ENCODE measurements around the gene DZIP3. TPM values are rescaled to one million over a fixed set of nuclear protein-coding genes. Genes with fewer than 3 reads are reported as not detected.

The DZIP3 gene
- total RNA-seq, result 10 to 100 TPM in 1 of 2 donors, 1 to 10 TPM in 1; 7.7 to 10.1 TPM

- peak within 1 kb of the TSS; percentile 97 to 100 for H3K27ac Mint-ChIP-seq
- peaks cover 18 to 42% of the 10 kb centered on the region in 2 donors for H3K4me1 Mint-ChIP-seq (ENCODE audit: low read depth in 2 of 2)
- H3K27me3 Mint-ChIP-seq, result no peaks in the 10 kb centered on the region
- H3K9me3 Mint-ChIP-seq, result no peaks in the 10 kb centered on the region
- DNase-seq (ENCODE audit: low spot score), result peak; percentile 91
- peak; percentile 97 for ATAC-seq
- H3K36me3 Mint-ChIP-seq, result no peaks in the 10 kb centered on the region
- H3K4me3 Mint-ChIP-seq, result peak within 1 kb of the TSS; percentile 98
Observed at GRCh38 chr3:108589081-108589997, at the start of gene DZIP3, which contains the start of gene CIP2A. Gene DZIP3, plus strand, starts transcription at chr3:108589722. Its CDS starts 15,685 bp downstream, at chr3:108605407. Gene CIP2A, minus strand, starts transcription at chr3:108589438. Its CDS starts 63 bp downstream, at chr3:108589375.

GRCh38 chr3:108546247-108546646, 43.3 kb upstream of the DZIP3 start:
- no peak overlapping the region for H3K27ac Mint-ChIP-seq
- peaks cover 11 to 12% of the 10 kb centered on the region in 2 donors for H3K4me1 Mint-ChIP-seq (ENCODE audit: low read depth in 2 of 2)
- peaks cover 5% of the 10 kb centered on the region for H3K36me3 Mint-ChIP-seq
- no peak for DNase-seq (ENCODE audit: low spot score)
- no peaks in the 10 kb centered on the region for H3K27me3 Mint-ChIP-seq
- no peaks in the 10 kb centered on the region for H3K9me3 Mint-ChIP-seq
- H3K4me3 Mint-ChIP-seq, result peak overlapping the region; percentile 23
- no peak for ATAC-seq

- Mint-ChIP-seq H3K4me3 (peak overlapping the region; percentile 23), H3K27ac (no peak overlapping the region), H3K4me1 (ENCODE audit: low read depth in 2 of 2) (peaks cover 11 to 12% of the 10 kb centered on the region in 2 donors), H3K27me3 (no peaks in the 10 kb centered on the region), H3K9me3 (no peaks in the 10 kb centered on the region), H3K36me3 (peaks cover 5% of the 10 kb centered on the region)
- DNase-seq (ENCODE audit: low spot score) (no peak), ATAC-seq (no peak)
Observed at GRCh38 chr3:108546692-108547091, 42.8 kb upstream of the DZIP3 start.

GRCh38 chr3:108548304-108548703, 41.2 kb upstream of the DZIP3 start:
- H3K4me1 Mint-ChIP-seq (ENCODE audit: low read depth in 2 of 2), result peaks cover 11 to 12% of the 10 kb centered on the region in 2 donors
- peaks cover 9% of the 10 kb centered on the region for H3K36me3 Mint-ChIP-seq
- no peak overlapping the region for H3K4me3 Mint-ChIP-seq
- DNase-seq (ENCODE audit: low spot score) (no peak), ATAC-seq (no peak)
- no peaks in the 10 kb centered on the region for H3K9me3 Mint-ChIP-seq
- no peak overlapping the region for H3K27ac Mint-ChIP-seq
- H3K27me3 Mint-ChIP-seq, result no peaks in the 10 kb centered on the region

GRCh38 chr3:108548886-108549285, 40.6 kb upstream of the DZIP3 start:
- DNase-seq (ENCODE audit: low spot score), result no peak
- Mint-ChIP-seq H3K27me3 (no peaks in the 10 kb centered on the region), H3K9me3 (no peaks in the 10 kb centered on the region), H3K36me3 (peaks cover 4% of the 10 kb centered on the region), H3K4me3 (no peak overlapping the region), H3K4me1 (ENCODE audit: low read depth in 2 of 2) (peaks cover 11 to 12% of the 10 kb centered on the region in 2 donors), H3K27ac (no peak overlapping the region)
- ATAC-seq, result no peak

- Mint-ChIP-seq H3K27ac (peak overlapping the region in 1 of 2 donors; percentile 8), H3K4me1 (ENCODE audit: low read depth in 2 of 2) (no peaks in the 10 kb centered on the region), H3K36me3 (peaks cover 4% of the 10 kb centered on the region), H3K4me3 (no peak overlapping the region), H3K27me3 (no peaks in the 10 kb centered on the region), H3K9me3 (no peaks in the 10 kb centered on the region)
- no peak for DNase-seq (ENCODE audit: low spot score)
- no peak for ATAC-seq
Observed at GRCh38 chr3:108552267-108553159, 37.0 kb upstream of the DZIP3 start.

- Mint-ChIP-seq H3K4me3 (no peak overlapping the region), H3K27ac (no peak overlapping the region), H3K36me3 (peaks cover 15% of the 10 kb centered on the region), H3K9me3 (no peaks in the 10 kb centered on the region), H3K4me1 (ENCODE audit: low read depth in 2 of 2) (no peaks in the 10 kb centered on the region), H3K27me3 (no peaks in the 10 kb centered on the region)
- ATAC-seq, result no peak
- DNase-seq (ENCODE audit: low spot score), result no peak
Observed at GRCh38 chr3:108554229-108554628, 35.3 kb upstream of the DZIP3 start.

GRCh38 chr3:108554913-108555571, 34.5 kb upstream of the DZIP3 start:
- peaks cover 17% of the 10 kb centered on the region for H3K36me3 Mint-ChIP-seq
- no peaks in the 10 kb centered on the region for H3K27me3 Mint-ChIP-seq
- H3K4me3 Mint-ChIP-seq, result no peak overlapping the region
- no peak for DNase-seq (ENCODE audit: low spot score)
- no peaks in the 10 kb centered on the region for H3K4me1 Mint-ChIP-seq (ENCODE audit: low read depth in 2 of 2)
- no peak overlapping the region for H3K27ac Mint-ChIP-seq
- ATAC-seq, result no peak
- H3K9me3 Mint-ChIP-seq, result no peaks in the 10 kb centered on the region

- ATAC-seq (no peak), DNase-seq (ENCODE audit: low spot score) (no peak)
- Mint-ChIP-seq H3K27me3 (no peaks in the 10 kb centered on the region), H3K36me3 (peaks cover 20% of the 10 kb centered on the region), H3K27ac (no peak overlapping the region), H3K4me1 (ENCODE audit: low read depth in 2 of 2) (no peaks in the 10 kb centered on the region), H3K4me3 (no peak overlapping the region), H3K9me3 (no peaks in the 10 kb centered on the region)
Observed at GRCh38 chr3:108555966-108556581, 33.4 kb upstream of the DZIP3 start.

- H3K27ac Mint-ChIP-seq, result no peak overlapping the region
- peaks cover 25% of the 10 kb centered on the region for H3K36me3 Mint-ChIP-seq
- H3K9me3 Mint-ChIP-seq, result no peaks in the 10 kb centered on the region
- DNase-seq (ENCODE audit: low spot score) (no peak), ATAC-seq (no peak)
- no peaks in the 10 kb centered on the region for H3K4me1 Mint-ChIP-seq (ENCODE audit: low read depth in 2 of 2)
- H3K27me3 Mint-ChIP-seq, result no peaks in the 10 kb centered on the region
- no peak overlapping the region for H3K4me3 Mint-ChIP-seq
Observed at GRCh38 chr3:108562565-108562964, 27.0 kb upstream of the DZIP3 start.

GRCh38 chr3:108564564-108564963, 25.0 kb upstream of the DZIP3 start:
- no peaks in the 10 kb centered on the region for H3K9me3 Mint-ChIP-seq
- H3K4me1 Mint-ChIP-seq (ENCODE audit: low read depth in 2 of 2), result no peaks in the 10 kb centered on the region
- ATAC-seq, result no peak
- H3K36me3 Mint-ChIP-seq, result peaks cover 12% of the 10 kb centered on the region
- no peaks in the 10 kb centered on the region for H3K27me3 Mint-ChIP-seq
- H3K4me3 Mint-ChIP-seq, result no peak overlapping the region
- H3K27ac Mint-ChIP-seq, result no peak overlapping the region
- no peak for DNase-seq (ENCODE audit: low spot score)

- Mint-ChIP-seq H3K27me3 (no peaks in the 10 kb centered on the region), H3K9me3 (no peaks in the 10 kb centered on the region), H3K36me3 (peaks cover 12% of the 10 kb centered on the region), H3K4me1 (ENCODE audit: low read depth in 2 of 2) (no peaks in the 10 kb centered on the region), H3K4me3 (no peak overlapping the region), H3K27ac (no peak overlapping the region)
- ATAC-seq, result no peak
- DNase-seq (ENCODE audit: low spot score), result no peak
Observed at GRCh38 chr3:108565506-108565905, 24.0 kb upstream of the DZIP3 start.

- no peak for ATAC-seq
- no peaks in the 10 kb centered on the region for H3K4me1 Mint-ChIP-seq (ENCODE audit: low read depth in 2 of 2)
- H3K4me3 Mint-ChIP-seq, result no peak overlapping the region
- DNase-seq (ENCODE audit: low spot score), result no peak
- H3K27ac Mint-ChIP-seq, result no peak overlapping the region
- H3K27me3 Mint-ChIP-seq, result no peaks in the 10 kb centered on the region
- H3K9me3 Mint-ChIP-seq, result no peaks in the 10 kb centered on the region
- peaks cover 6% of the 10 kb centered on the region for H3K36me3 Mint-ChIP-seq
Observed at GRCh38 chr3:108566599-108566998, 22.9 kb upstream of the DZIP3 start.
